ENCODE measurements around the gene DOCK2. TPM values are rescaled to one million over a fixed set of nuclear protein-coding genes. Genes with fewer than 3 reads are reported as not detected.

DOCK2 gene
- total RNA-seq, 1 donor from 2014 or later, result 3.9 TPM

GRCh38 chr5:169861433-169861832, 224.4 kb downstream of the DOCK2 start:
- TF ChIP-seq CTCF (IDR thresholded peaks at IDR 0.05; ENCODE audit: insufficient read depth, low read length, poor library complexity, severe bottlenecking), result no peak
- Histone ChIP-seq H3K36me3 (ENCODE audit: control insufficient read depth, insufficient read depth, low read length) (no peaks in the 10 kb centered on the region), H3K27me3 (ENCODE audit: control insufficient read depth, insufficient read depth, low read length) (no peaks in the 10 kb centered on the region), H3K4me3 (ENCODE audit: low read depth, low read length) (no peak overlapping the region)
- no peak for DNase-seq (ENCODE audit: low read depth)

- DNase-seq (ENCODE audit: low read depth), result no peak
Observed at GRCh38 chr5:169861934-169862333, 224.9 kb downstream of the DOCK2 start.

GRCh38 chr5:169862391-169862811, 225.3 kb downstream of the DOCK2 start:
- no peak for DNase-seq (ENCODE audit: low read depth)
- Histone ChIP-seq H3K36me3 (ENCODE audit: control insufficient read depth, insufficient read depth, low read length) (no peaks in the 10 kb centered on the region), H3K27me3 (ENCODE audit: control insufficient read depth, insufficient read depth, low read length) (no peaks in the 10 kb centered on the region), H3K4me3 (ENCODE audit: low read depth, low read length) (no peak overlapping the region)
- no peak for TF ChIP-seq CTCF (IDR thresholded peaks at IDR 0.05; ENCODE audit: insufficient read depth, low read length, poor library complexity, severe bottlenecking)

More at GRCh38 chr5:169861934-169862333, 224.9 kb downstream of the DOCK2 start:
- H3K4me3 ChIP-seq (ENCODE audit: low read depth, low read length), result no peak overlapping the region
- no peaks in the 10 kb centered on the region for H3K36me3 ChIP-seq (ENCODE audit: control insufficient read depth, insufficient read depth, low read length)
- TF ChIP-seq CTCF (IDR thresholded peaks at IDR 0.05; ENCODE audit: insufficient read depth, low read length, poor library complexity, severe bottlenecking), result no peak
- H3K27me3 ChIP-seq (ENCODE audit: control insufficient read depth, insufficient read depth, low read length), result no peaks in the 10 kb centered on the region

GRCh38 chr5:169864483-169864882, 227.4 kb downstream of the DOCK2 start:
- Histone ChIP-seq H3K36me3 (ENCODE audit: control insufficient read depth, insufficient read depth, low read length) (no peaks in the 10 kb centered on the region), H3K27me3 (ENCODE audit: control insufficient read depth, insufficient read depth, low read length) (no peaks in the 10 kb centered on the region), H3K4me3 (ENCODE audit: low read depth, low read length) (no peak overlapping the region)
- TF ChIP-seq CTCF (IDR thresholded peaks at IDR 0.05; ENCODE audit: insufficient read depth, low read length, poor library complexity, severe bottlenecking), result no peak
- no peak for DNase-seq (ENCODE audit: low read depth)

- Histone ChIP-seq H3K36me3 (ENCODE audit: control insufficient read depth, insufficient read depth, low read length) (no peaks in the 10 kb centered on the region), H3K4me3 (ENCODE audit: low read depth, low read length) (no peak overlapping the region), H3K27me3 (ENCODE audit: control insufficient read depth, insufficient read depth, low read length) (no peaks in the 10 kb centered on the region)
- no peak for TF ChIP-seq CTCF (IDR thresholded peaks at IDR 0.05; ENCODE audit: insufficient read depth, low read length, poor library complexity, severe bottlenecking)
- no peak for DNase-seq (ENCODE audit: low read depth)
Observed at GRCh38 chr5:169867347-169867746, 230.3 kb downstream of the DOCK2 start.

GRCh38 chr5:169869066-169869465, 232.0 kb downstream of the DOCK2 start:
- Histone ChIP-seq H3K4me3 (ENCODE audit: low read depth, low read length) (no peak overlapping the region), H3K27me3 (ENCODE audit: control insufficient read depth, insufficient read depth, low read length) (no peaks in the 10 kb centered on the region), H3K36me3 (ENCODE audit: control insufficient read depth, insufficient read depth, low read length) (no peaks in the 10 kb centered on the region)
- no peak for TF ChIP-seq CTCF (IDR thresholded peaks at IDR 0.05; ENCODE audit: insufficient read depth, low read length, poor library complexity, severe bottlenecking)
- DNase-seq (ENCODE audit: low read depth), result no peak
